Heart left ventricle (tissue), 16 donors: ENCODE measurements around the gene CYSTM1. TPM values are rescaled to one million over a fixed set of nuclear protein-coding genes. Genes with fewer than 3 reads are reported as not detected.

Experiments used
- ATAC-seq, 4 donors: fragments of 200-7000 bp; cut with Tn5 transposase; one replicate each; pipeline ENCODE4 v1.9.1; 2020 to 2022; ENCODE audit warnings: moderate library complexity in 4 of 4, mild to moderate bottlenecking in 3 of 4, moderate number of reproducible peaks in 1 of 4
- DNase-seq, 5 donors: peaks; one replicate each; pipeline ENCODE4 v3.0.0-alpha.2; 2020
- H3K27ac ChIP-seq, 12 donors: fragments of 200-600 bp; sonication (generic) in 4 of 12; one replicate each; pipeline versions ENCODE4 v1.5.0 to v1.8.0; 2016 to 2022; ENCODE audit warnings: mild to moderate bottlenecking in 2 of 12
- H3K27me3 ChIP-seq, 9 donors: fragments of 200-600 bp; sonication (generic) in 2 of 9; one replicate each; pipeline versions ENCODE4 v1.5.1 to v1.8.0; 2016 to 2022; ENCODE audit warnings: mild to moderate bottlenecking in 3 of 9
- H3K36me3 ChIP-seq, 9 donors: fragments of 200-600 bp; sonication (generic) in 2 of 9; one replicate each; pipeline versions ENCODE4 v1.5.0 to v1.8.0; 2018 to 2022; ENCODE audit warnings: mild to moderate bottlenecking in 2 of 9
- H3K4me1 ChIP-seq, 12 donors: fragments of 200-600 bp; sonication (generic) in 4 of 12; one replicate each; pipeline versions ENCODE4 v1.5.0 to v1.8.0; 2016 to 2022; ENCODE audit warnings: mild to moderate bottlenecking in 3 of 12
- H3K4me3 ChIP-seq, 12 donors: fragments of 200-600 bp; sonication (generic) in 4 of 12; one replicate each; pipeline versions ENCODE4 v1.5.0 to v1.8.0; 2017 to 2022; ENCODE audit warnings: mild to moderate bottlenecking in 9 of 12, moderate library complexity in 4 of 12
- H3K9me3 ChIP-seq, 12 donors: fragments of 200-600 bp; sonication (generic) in 4 of 12; one replicate each; pipeline versions ENCODE4 v1.5.0 to v1.8.0; 2016 to 2022; ENCODE audit warnings: mild to moderate bottlenecking in 1 of 12
- POLR2A ChIP-seq, 2 donors: fragments of 450-650 bp; IDR thresholded peaks; one replicate each; pipeline ENCODE4 v1.6.1; 2017; ENCODE audit warnings: antibody characterized with exemption in 2 of 2, mild to moderate bottlenecking in 2 of 2, moderate library complexity in 2 of 2
- WGBS, 4 donors: extraction: QIAGEN DNeasy Blood & Tissue Kit in 2 of 4; methylation state at CpG; one replicate each; pipeline versions ENCODE4 v1.1.5 to v1.1.7; 2013 to 2018; 5-methylcytosine and 5-hydroxymethylcytosine counted together
- intact Hi-C, 10 donors: fragments of 100-400 bp; cut with DNase I; formaldehyde crosslinking; loops; one replicate each; pipeline versions ENCODE4 v1.11.1 to v1.14.2; 2022
- polyA plus RNA-seq, 2 donors: library from polyadenylated mRNA; stranded (reverse); fragments of 200-250 nt; gene quantifications; one replicate each; pipeline ENCODE4 v1.2.3, GENCODE V29; 2013
- total RNA-seq, 9 donors: library from RNA; depleted of rRNA in 2 of 9; stranded (reverse); fragments of >200 nt in 2 of 9; fragmentation: NEBNext Ultra II Directional in 3 of 9; extraction: Animal tissue kit (Norgen Biotek cat#: 25700) in 3 of 9; gene quantifications; one replicate each; pipeline versions ENCODE4 v1.1.0 to v1.2.4, GENCODE V29; 2016 to 2023
- TF ChIP-seq, protein P1 (sequence below), 12 donors: fragments of 200-600 bp; sonication (generic) in 4 of 12; IDR thresholded peaks; one replicate each; pipeline versions ENCODE4 v1.5.0 to v1.8.0; 2018 to 2022; ENCODE audit warnings: antibody characterized with exemption in 12 of 12, mild to moderate bottlenecking in 5 of 12
- donor health status: ischemic (EF 13 %, LVEDD 7.1; RV severe dilation, severe dysfunction).
- donor health status: healthy with polysubstance abuse.
- donor health status: DM: no; HTN: yes; CAD: no.
- donor health status: DM: no; HTN: no; CAD: no.
- donor health status: ischemic (EF 25% LVEDD 6.9; RV normal size, moderate dysfunction).
- donor health status: ischemic (EF 25% LVEDD 5.7; RV mildly dilated, moderate dysfunction).
- donor health status: healthy.
- donor health status: DM: yes; HTN: yes; CAD: no.
- donor health status: ischemic (EF 35%, LVEDD 5.7; RV mildly dilated, moderate dysfunction).
- donor health status: nonischemic (EF 11% LVEDD 7.7; RV severe dilation, severe dysfunction).
- donor health status: DM: yes; HTN: yes; CAD: no.
- donor health status: PGD.
- donor health status: ischemic (EF 29% LVEDD 5.4; RV normal size, mild dysfunction).
- donor health status: nonischemic (EF 23%, LVEDD 6.1; RV moderate dilation, normal function).

Gene CYSTM1
- total and polyA plus RNA-seq, 11 donors = 58.1 to 238 (median 94.5) TPM

- H3K4me1 ChIP-seq = peaks cover 10 to 70% (median 59%) of the 10 kb centered on the region in 12 donors
- H3K36me3 ChIP-seq = peaks cover 0 to 14% (median 12%) of the 10 kb centered on the region in 9 donors
- no peaks in the 10 kb centered on the region for H3K27me3 ChIP-seq
- H3K4me3 ChIP-seq = no peak overlapping the region
- ATAC-seq = peak in 2 of 4 donors; percentile 29 to 30
- TF ChIP-seq POLR2A (IDR thresholded peaks at IDR 0.05) = no peak
- TF ChIP-seq, protein P1, sequence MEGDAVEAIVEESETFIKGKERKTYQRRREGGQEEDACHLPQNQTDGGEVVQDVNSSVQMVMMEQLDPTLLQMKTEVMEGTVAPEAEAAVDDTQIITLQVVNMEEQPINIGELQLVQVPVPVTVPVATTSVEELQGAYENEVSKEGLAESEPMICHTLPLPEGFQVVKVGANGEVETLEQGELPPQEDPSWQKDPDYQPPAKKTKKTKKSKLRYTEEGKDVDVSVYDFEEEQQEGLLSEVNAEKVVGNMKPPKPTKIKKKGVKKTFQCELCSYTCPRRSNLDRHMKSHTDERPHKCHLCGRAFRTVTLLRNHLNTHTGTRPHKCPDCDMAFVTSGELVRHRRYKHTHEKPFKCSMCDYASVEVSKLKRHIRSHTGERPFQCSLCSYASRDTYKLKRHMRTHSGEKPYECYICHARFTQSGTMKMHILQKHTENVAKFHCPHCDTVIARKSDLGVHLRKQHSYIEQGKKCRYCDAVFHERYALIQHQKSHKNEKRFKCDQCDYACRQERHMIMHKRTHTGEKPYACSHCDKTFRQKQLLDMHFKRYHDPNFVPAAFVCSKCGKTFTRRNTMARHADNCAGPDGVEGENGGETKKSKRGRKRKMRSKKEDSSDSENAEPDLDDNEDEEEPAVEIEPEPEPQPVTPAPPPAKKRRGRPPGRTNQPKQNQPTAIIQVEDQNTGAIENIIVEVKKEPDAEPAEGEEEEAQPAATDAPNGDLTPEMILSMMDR (IDR thresholded peaks at IDR 0.05) = peak; percentile 55 to 75 (median 64)
- intact Hi-C loops = loop anchor here in 9 of 10 donors (2.0 to 10.0 kb wide), 7 partner anchors 55 to 475 kb away; partner anchors contain the start of genes CYSTM1 (in 5 of the 9) and HBEGF (in 1 of the 9)
- peak in 4 of 5 donors; percentile 54 to 68 (median 60) for DNase-seq
- H3K9me3 ChIP-seq = no peaks in the 10 kb centered on the region
- peak overlapping the region in 7 of 12 donors; percentile 6 to 90 (median 79) for H3K27ac ChIP-seq
- 30 to 49% (median 45%) methylated on average over 7 to 11 of the region's 11 CpGs for WGBS, 4 donors
Measured at GRCh38 chr5:140239939-140240700, 65.1 kb downstream of the CYSTM1 start.

GRCh38 chr5:140240987-140241706 lies 66.2 kb downstream of the CYSTM1 start:
- TF ChIP-seq POLR2A (IDR thresholded peaks at IDR 0.05) = peak in 1 of 2 donors; percentile 30
- TF ChIP-seq, protein P1 (IDR thresholded peaks at IDR 0.05) = no peak
- Histone ChIP-seq H3K27me3 (no peaks in the 10 kb centered on the region), H3K4me3 (no peak overlapping the region), H3K27ac (peak overlapping the region; percentile 7 to 91 (median 81)), H3K36me3 (peaks cover 0 to 21% (median 18%) of the 10 kb centered on the region in 9 donors), H3K9me3 (no peaks in the 10 kb centered on the region), H3K4me1 (peaks cover 12 to 80% (median 68%) of the 10 kb centered on the region in 12 donors)
- WGBS, 4 donors = 27 to 39% (median 35%) methylated on average over 5 to 9 of the region's 9 CpGs
- intact Hi-C loops = loop anchor here in 7 of 10 donors (1.0 to 10.0 kb wide), 7 partner anchors 64 to 474 kb away; partner anchors contain the start of genes CYSTM1 (in 5 of the 7) and HBEGF (in 1 of the 7)
- DNase-seq (peak; percentile 92 to 97 (median 94)), ATAC-seq (peak; percentile 83 to 89 (median 86))

GRCh38 chr5:140242099-140242498 lies 67.1 kb downstream of the CYSTM1 start:
- peak overlapping the region; percentile 7 to 91 (median 81) for H3K27ac ChIP-seq
- 36 to 65% (median 50%) methylated on average over 5 of the region's 5 CpGs for WGBS, 4 donors
- intact Hi-C loops = loop anchor here in 7 of 10 donors (2.0 to 10.0 kb wide), 6 partner anchors 65 to 473 kb away; partner anchors contain the start of gene CYSTM1 (in 3 of the 7)
- H3K9me3 ChIP-seq = no peaks in the 10 kb centered on the region
- H3K4me1 ChIP-seq = peaks cover 19 to 90% (median 73%) of the 10 kb centered on the region in 12 donors
- peak in 2 of 4 donors; percentile 1 to 15 for ATAC-seq
- H3K27me3 ChIP-seq = no peaks in the 10 kb centered on the region
- H3K36me3 ChIP-seq = peaks cover 0 to 21% (median 18%) of the 10 kb centered on the region in 9 donors
- no peak overlapping the region for H3K4me3 ChIP-seq
- TF ChIP-seq, protein P1 (IDR thresholded peaks at IDR 0.05) = peak in 5 of 12 donors; percentile 14 to 44 (median 32)
- TF ChIP-seq POLR2A (IDR thresholded peaks at IDR 0.05) = no peak
- DNase-seq = no peak
